ENCODE data around the gene AP5M1.
A peak's percentile ranks its signal among the peaks of the same experiment; 100 is the strongest.
"Not testable (repeated sequence)": the region's sequence is repeated elsewhere in the genome, so short reads cannot be mapped to it uniquely, and the experiment has no call there.

The AP5M1 gene

DNA sequence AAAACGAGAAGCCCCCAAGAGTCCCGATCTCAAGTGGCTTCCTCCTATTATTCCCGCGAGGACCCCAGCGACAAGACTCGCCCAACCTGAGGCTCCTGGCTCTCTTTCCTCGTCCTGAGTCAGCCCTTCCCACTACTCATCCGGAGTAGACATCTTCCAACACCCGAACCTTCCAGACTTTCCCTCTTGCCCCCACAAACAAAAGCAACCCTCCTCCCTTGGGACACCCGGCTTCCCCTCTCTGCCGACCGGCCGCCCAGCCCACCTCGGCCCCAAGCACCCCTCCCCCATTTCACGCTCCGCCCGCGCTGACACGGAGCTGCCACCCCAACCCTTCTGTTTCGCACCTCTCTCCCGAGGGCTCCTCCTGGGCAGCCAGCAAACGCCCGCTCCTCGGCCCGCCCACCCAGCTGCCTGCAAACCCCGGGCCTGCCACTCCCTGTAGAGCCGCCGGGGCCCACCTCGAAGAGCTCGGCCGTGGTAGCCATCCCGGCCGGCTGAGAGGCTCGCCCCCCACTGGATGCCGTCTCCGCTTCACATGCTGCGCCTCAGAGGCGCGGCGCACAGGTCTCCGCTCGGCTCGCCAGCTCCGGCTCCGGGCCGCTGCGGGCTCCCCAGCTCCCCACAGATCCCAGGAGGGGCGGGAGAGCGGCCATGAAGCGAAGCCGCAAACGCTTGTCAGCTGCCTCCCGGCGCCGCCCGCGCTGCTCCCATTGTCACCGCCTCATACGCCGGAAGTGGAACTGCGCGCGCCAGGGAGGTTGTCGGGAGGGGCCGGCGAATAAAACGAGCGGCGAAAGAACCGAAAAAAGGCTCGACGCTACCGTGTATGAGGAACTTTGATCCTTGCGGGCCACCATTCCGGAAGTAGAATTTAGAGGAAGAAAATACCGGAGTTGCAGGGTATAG, at the start of gene AP5M1, which contains the start of gene EXOC5:
Gene AP5M1 (plus strand): TSS at position 811 of the 909 bp plus-strand sequence. CDS start 344 bp downstream, outside the sequence.
Gene EXOC5 (minus strand): TSS at position 745 of the 909 bp plus-strand sequence. CDS start 257 bp downstream, at position 488.
- H3K27ac ChIP-seq, result peak within 1 kb of the TSS; percentile 95 to 98
- TF ChIP-seq, protein P1, sequence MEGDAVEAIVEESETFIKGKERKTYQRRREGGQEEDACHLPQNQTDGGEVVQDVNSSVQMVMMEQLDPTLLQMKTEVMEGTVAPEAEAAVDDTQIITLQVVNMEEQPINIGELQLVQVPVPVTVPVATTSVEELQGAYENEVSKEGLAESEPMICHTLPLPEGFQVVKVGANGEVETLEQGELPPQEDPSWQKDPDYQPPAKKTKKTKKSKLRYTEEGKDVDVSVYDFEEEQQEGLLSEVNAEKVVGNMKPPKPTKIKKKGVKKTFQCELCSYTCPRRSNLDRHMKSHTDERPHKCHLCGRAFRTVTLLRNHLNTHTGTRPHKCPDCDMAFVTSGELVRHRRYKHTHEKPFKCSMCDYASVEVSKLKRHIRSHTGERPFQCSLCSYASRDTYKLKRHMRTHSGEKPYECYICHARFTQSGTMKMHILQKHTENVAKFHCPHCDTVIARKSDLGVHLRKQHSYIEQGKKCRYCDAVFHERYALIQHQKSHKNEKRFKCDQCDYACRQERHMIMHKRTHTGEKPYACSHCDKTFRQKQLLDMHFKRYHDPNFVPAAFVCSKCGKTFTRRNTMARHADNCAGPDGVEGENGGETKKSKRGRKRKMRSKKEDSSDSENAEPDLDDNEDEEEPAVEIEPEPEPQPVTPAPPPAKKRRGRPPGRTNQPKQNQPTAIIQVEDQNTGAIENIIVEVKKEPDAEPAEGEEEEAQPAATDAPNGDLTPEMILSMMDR (IDR thresholded peaks at IDR 0.05), result no peak
- peak within 1 kb of the TSS; percentile 86 for H3K4me3 ChIP-seq
- DNase-seq (ENCODE audit: low spot score), result peak; percentile 92

GRCh38 chr14:57221931-57222330, 46.8 kb upstream of the AP5M1 start:
- Histone ChIP-seq H3K4me3 (no peak overlapping the region), H3K27ac (no peak overlapping the region)
- no peak for DNase-seq (ENCODE audit: low spot score)
- TF ChIP-seq, protein P1 (IDR thresholded peaks at IDR 0.05), result no peak

- DNase-seq (ENCODE audit: low spot score), result no peak
- Histone ChIP-seq H3K27ac (no peak overlapping the region), H3K4me3 (no peak overlapping the region)
- TF ChIP-seq, protein P1 (IDR thresholded peaks at IDR 0.05), result no peak
Observed at GRCh38 chr14:57227083-57227482, 41.7 kb upstream of the AP5M1 start.

DNA sequence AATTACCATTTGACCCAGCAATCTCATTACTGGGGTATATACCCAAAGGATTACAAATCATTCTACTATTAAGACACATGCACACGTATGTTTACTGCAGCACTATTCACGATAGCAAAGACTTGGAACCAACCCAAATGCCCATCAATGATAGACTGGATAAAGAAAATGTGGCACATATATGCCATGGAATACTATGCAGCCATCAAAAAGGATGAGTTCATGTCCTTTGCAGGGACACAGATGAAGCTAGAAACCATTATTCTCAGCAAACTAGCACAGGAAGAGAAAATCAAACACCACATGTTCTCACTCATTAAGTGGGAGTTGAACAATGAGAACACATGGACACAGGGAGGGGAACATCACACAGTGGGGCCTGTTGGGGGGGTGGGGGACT, 40.5 kb upstream of the AP5M1 start:
- H3K27ac ChIP-seq; H3K4me3 ChIP-seq; DNase-seq (ENCODE audit: low spot score): not testable (repeated sequence)

DNA sequence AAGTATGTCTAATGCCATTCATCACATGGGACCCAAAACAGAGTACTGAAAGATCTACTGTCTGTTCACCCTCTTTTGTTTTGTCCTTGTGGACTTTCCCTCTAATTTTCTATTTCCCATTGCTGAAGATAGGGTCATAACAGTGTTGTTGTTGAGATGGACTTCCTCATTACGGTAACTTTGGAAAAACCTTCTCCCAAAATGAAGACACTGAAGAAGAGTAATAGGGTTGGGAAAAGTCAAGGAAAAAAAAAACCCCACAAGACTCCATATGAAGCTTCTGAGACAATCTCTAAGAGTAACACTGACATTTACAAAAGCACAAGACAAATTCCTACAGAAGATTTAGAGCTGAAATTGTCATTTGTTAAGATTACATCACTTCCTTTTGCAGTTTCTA, 36.8 kb upstream of the AP5M1 start:
- TF ChIP-seq, protein P1 (IDR thresholded peaks at IDR 0.05), result no peak
- H3K27ac ChIP-seq, result no peak overlapping the region
- no peak overlapping the region for H3K4me3 ChIP-seq
- no peak for DNase-seq (ENCODE audit: low spot score)

DNA sequence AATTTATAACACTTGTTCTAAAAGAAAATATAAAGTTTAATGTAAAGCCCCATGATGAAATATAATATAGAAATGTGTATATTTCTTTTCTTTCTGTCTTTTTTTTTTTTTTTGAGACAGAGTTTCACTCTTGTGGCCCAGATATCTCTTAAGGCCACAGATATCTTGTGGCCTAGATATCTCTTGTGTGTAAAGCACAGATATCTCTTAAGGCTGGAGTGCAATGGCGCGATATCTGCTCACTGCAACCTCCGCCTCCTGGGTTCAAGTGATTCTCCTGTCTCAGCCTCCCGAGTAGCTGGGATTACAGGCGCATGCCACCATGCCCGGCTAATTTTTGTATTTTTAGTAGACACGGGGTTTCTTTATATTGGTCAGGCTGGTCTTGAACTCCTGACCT, 28.7 kb upstream of the AP5M1 start:
- H3K27ac ChIP-seq; DNase-seq (ENCODE audit: low spot score); H3K4me3 ChIP-seq: not testable (repeated sequence)

DNA sequence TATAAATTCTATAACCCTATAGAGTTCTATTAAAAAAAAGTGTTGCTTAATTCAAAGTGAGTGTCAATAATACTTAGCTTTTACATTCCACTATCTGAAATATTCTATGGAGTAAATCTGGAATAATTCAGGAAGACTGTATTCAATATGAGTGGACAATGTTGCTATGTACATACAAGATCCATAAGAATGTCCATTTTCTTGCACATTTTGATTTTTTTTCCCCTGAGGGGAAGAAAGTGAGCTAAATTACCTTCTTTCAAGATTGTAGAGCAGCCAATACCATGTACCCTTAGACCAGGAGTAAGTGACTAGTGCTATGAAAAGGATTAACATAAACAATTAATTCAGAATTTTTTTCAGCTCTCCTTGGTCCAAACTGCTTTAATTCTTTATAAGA, 25.5 kb upstream of the AP5M1 start:
- Histone ChIP-seq H3K27ac (no peak overlapping the region), H3K4me3 (no peak overlapping the region)
- TF ChIP-seq, protein P1 (IDR thresholded peaks at IDR 0.05), result no peak
- DNase-seq (ENCODE audit: low spot score), result no peak

GRCh38 chr14:57244106-57244505, 24.7 kb upstream of the AP5M1 start:
- TF ChIP-seq, protein P1 (IDR thresholded peaks at IDR 0.05), result no peak
- H3K4me3 ChIP-seq, result no peak overlapping the region
- DNase-seq (ENCODE audit: low spot score), result no peak
- H3K27ac ChIP-seq, result no peak overlapping the region

All from coronary artery (tissue), 2 donors.